Nephron progenitor cell (in vitro differentiated cells): ENCODE results near the gene KIF2C.

ENCODE experiments used
- DNase-seq: peaks from one replicate; pipeline ENCODE4 v3.0.0; 2021
- H3K27ac Mint-ChIP-seq: 2 replicates; pipeline ENCODE4 v1.8.0; 2021; ENCODE audit warnings: mild to moderate bottlenecking, moderate library complexity, mixed read lengths
- H3K27me3 Mint-ChIP-seq: 2 replicates; pipeline ENCODE4 v1.8.0; 2021; ENCODE audit warnings: mild to moderate bottlenecking, low read depth, mixed read lengths; ENCODE audit not compliant: poor library complexity
- H3K36me3 Mint-ChIP-seq: 2 replicates; pipeline ENCODE4 v1.8.0; 2021; ENCODE audit warnings: low read depth, mixed read lengths
- H3K4me1 Mint-ChIP-seq: 2 replicates; pipeline ENCODE4 v1.8.0; 2021; ENCODE audit warnings: mixed read lengths
- H3K4me3 Mint-ChIP-seq: 2 replicates; pipeline ENCODE4 v1.8.0; 2021; ENCODE audit warnings: mild to moderate bottlenecking, moderate library complexity, mixed read lengths
- H3K9me3 Mint-ChIP-seq: 2 replicates; pipeline ENCODE4 v1.8.0; 2021; ENCODE audit warnings: mild to moderate bottlenecking, moderate library complexity, mixed read lengths
- TF ChIP-seq, protein P1 (sequence below): fragments of 200-600 bp; sonication (generic); IDR thresholded peaks from 2 replicates; pipeline ENCODE4 v1.5.0; 2021; ENCODE audit warnings: antibody characterized with exemption

Gene KIF2C

GRCh38 chr1:44801491-44802305 lies 62.1 kb downstream of the KIF2C start:
- DNase-seq, result no peak

DNA sequence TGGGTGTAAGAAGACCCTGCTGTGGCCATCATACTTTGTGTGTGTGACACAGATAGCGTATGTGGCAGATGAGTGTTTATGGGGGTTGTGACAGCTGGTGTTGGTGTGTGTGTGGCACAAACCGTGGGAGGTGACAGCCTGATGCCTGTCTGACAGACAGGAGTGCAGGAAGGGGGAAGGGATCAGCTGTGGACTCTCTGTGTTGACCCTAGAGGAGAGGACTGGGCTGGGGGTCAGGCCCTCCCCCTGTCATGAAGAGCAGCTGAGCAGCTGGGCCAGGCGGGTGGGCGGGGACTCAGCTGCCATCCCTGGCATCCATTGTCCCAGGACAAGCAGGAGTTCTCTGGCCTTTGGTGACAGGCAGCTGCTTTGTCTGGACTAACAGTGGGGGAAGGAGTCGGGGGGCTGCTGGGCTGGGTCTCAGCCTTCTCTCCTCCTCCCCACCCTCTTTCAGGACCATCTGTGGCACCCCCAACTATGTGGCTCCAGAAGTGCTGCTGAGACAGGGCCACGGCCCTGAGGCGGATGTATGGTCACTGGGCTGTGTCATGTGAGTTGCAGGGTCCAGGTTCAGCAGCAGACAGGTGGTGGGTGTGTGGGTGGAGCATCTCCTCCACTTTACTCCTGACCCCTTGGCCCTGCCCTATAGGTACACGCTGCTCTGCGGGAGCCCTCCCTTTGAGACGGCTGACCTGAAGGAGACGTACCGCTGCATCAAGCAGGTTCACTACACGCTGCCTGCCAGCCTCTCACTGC lies 62.8 kb downstream of the KIF2C start:
- Mint-ChIP-seq H3K4me1 (peaks cover 61% of the 10 kb centered on the region), H3K9me3 (no peaks in the 10 kb centered on the region), H3K36me3 (peaks cover 16% of the 10 kb centered on the region), H3K4me3 (peak overlapping the region; percentile 85), H3K27ac (peak overlapping the region; percentile 52), H3K27me3 (peaks cover 2% of the 10 kb centered on the region)
- TF ChIP-seq, protein P1, sequence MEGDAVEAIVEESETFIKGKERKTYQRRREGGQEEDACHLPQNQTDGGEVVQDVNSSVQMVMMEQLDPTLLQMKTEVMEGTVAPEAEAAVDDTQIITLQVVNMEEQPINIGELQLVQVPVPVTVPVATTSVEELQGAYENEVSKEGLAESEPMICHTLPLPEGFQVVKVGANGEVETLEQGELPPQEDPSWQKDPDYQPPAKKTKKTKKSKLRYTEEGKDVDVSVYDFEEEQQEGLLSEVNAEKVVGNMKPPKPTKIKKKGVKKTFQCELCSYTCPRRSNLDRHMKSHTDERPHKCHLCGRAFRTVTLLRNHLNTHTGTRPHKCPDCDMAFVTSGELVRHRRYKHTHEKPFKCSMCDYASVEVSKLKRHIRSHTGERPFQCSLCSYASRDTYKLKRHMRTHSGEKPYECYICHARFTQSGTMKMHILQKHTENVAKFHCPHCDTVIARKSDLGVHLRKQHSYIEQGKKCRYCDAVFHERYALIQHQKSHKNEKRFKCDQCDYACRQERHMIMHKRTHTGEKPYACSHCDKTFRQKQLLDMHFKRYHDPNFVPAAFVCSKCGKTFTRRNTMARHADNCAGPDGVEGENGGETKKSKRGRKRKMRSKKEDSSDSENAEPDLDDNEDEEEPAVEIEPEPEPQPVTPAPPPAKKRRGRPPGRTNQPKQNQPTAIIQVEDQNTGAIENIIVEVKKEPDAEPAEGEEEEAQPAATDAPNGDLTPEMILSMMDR, result no peak
- DNase-seq, result no peak

More at GRCh38 chr1:44801491-44802305, 62.1 kb downstream of the KIF2C start:
- Mint-ChIP-seq H3K27ac (peak overlapping the region; percentile 52), H3K36me3 (peaks cover 12% of the 10 kb centered on the region), H3K4me3 (peak overlapping the region; percentile 85), H3K27me3 (peaks cover 2% of the 10 kb centered on the region), H3K9me3 (no peaks in the 10 kb centered on the region), H3K4me1 (peaks cover 53% of the 10 kb centered on the region)
- TF ChIP-seq, protein P1, result no peak

DNA sequence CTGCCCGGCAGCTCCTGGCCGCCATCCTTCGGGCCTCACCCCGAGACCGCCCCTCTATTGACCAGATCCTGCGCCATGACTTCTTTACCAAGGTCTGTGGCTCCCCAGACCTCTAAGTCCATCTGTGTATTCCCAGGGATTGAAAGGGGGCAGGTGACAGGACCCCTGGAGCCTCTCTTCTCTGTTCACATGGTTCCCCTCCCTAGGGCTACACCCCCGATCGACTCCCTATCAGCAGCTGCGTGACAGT lies 63.4 kb downstream of the KIF2C start:
- Mint-ChIP-seq H3K4me3 (peak overlapping the region; percentile 12), H3K27me3 (peaks cover 2% of the 10 kb centered on the region), H3K4me1 (peaks cover 66% of the 10 kb centered on the region), H3K27ac (peak overlapping the region; percentile 71), H3K36me3 (peaks cover 16% of the 10 kb centered on the region), H3K9me3 (no peaks in the 10 kb centered on the region)
- DNase-seq, result no peak
- TF ChIP-seq, protein P1, result no peak

DNA sequence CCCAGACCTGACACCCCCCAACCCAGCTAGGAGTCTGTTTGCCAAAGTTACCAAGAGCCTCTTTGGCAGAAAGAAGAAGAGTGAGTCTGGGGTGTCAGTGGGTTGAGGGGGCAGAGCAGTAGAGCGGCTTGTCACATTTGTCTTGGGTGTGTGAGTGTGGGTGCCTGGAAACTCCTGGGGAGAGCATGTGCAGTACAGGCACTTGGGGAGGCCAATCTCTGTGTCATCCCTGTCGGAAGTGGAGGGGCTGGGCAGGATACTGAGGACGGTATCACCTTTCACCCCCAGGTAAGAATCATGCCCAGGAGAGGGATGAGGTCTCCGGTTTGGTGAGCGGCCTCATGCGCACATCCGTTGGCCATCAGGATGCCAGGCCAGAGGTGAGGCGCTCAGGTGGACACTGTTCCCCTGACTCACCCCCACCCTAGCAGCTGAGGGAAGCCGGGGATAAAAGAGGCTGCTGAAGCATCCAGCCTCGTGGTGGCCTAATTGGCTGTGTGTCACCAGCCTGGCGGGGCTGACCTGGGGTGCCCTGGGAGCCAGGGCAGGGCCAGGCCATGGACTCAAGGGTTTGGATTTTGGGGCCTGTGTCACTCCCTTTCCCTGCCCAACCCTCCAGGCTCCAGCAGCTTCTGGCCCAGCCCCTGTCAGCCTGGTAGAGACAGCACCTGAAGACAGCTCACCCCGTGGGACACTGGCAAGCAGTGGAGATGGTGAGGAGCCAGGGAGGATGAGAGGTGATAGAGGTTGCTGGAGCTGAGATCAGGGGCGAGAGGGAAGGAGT lies 63.9 kb downstream of the KIF2C start:
- TF ChIP-seq, protein P1, result no peak
- no peak for DNase-seq
- Mint-ChIP-seq H3K36me3 (peaks cover 16% of the 10 kb centered on the region), H3K27ac (peak overlapping the region; percentile 71), H3K27me3 (peaks cover 2% of the 10 kb centered on the region), H3K9me3 (no peaks in the 10 kb centered on the region), H3K4me3 (peak overlapping the region; percentile 12), H3K4me1 (peaks cover 67% of the 10 kb centered on the region)

GRCh38 chr1:44805311-44806024 lies 65.8 kb downstream of the KIF2C start:
- Mint-ChIP-seq H3K9me3 (no peaks in the 10 kb centered on the region), H3K27me3 (no peaks in the 10 kb centered on the region), H3K4me3 (no peak overlapping the region), H3K36me3 (peaks cover 16% of the 10 kb centered on the region), H3K27ac (peak overlapping the region; percentile 77), H3K4me1 (peaks cover 68% of the 10 kb centered on the region)
- TF ChIP-seq, protein P1, result no peak
- DNase-seq, result no peak
